GM12865 (cell line): ENCODE data around the gene AGBL2.

Experiments
- DNase-seq: peaks from one replicate; pipeline ENCODE4 v3.0.0; 2010; ENCODE audit warnings: low read depth
- H3K4me3 ChIP-seq: 2 replicates; pipeline ENCODE4 v1.5.1; 2011; ENCODE audit warnings: mild to moderate bottlenecking, low read depth, low read length, control low read depth
- TF ChIP-seq, protein P1 (sequence below): IDR thresholded peaks from 2 replicates; pipeline ENCODE4 v1.5.1; 2011; ENCODE audit warnings: low read length, control low read depth, low read depth, inconsistent platforms; ENCODE audit not compliant: insufficient read depth; ENCODE audit errors: missing control alignments

Gene AGBL2

DNA sequence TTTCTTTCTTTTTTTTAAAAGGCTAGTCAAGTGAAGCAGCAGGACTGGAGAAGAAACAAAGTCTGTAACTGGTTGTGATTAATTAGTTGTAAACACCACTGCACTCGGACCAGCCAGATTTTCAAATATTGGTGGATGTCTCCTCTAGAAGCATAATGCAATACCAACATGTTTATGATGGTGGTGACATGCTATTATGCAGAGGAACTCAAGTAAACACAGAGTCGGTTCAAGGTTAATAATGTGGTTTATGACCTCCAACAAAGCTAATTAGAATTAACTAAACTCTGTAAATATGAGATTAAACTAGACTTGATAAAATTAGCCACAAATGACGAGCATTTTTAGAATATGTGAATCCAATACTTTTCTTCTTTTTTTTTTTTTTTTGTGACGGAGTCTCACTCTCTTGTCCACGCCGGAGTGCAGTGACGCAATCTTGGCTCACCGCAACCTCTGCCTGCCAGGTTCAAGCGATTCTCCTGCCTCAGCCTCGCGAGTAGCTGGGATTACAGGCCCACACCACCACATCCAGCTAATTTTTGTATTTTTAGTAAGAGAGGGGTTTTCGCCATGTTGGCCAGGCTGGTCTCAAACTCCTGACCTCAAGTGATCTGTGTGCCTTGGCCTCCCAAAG is 11.8 kb upstream of the AGBL2 start:
- DNase-seq, result no peak
- TF ChIP-seq, protein P1, sequence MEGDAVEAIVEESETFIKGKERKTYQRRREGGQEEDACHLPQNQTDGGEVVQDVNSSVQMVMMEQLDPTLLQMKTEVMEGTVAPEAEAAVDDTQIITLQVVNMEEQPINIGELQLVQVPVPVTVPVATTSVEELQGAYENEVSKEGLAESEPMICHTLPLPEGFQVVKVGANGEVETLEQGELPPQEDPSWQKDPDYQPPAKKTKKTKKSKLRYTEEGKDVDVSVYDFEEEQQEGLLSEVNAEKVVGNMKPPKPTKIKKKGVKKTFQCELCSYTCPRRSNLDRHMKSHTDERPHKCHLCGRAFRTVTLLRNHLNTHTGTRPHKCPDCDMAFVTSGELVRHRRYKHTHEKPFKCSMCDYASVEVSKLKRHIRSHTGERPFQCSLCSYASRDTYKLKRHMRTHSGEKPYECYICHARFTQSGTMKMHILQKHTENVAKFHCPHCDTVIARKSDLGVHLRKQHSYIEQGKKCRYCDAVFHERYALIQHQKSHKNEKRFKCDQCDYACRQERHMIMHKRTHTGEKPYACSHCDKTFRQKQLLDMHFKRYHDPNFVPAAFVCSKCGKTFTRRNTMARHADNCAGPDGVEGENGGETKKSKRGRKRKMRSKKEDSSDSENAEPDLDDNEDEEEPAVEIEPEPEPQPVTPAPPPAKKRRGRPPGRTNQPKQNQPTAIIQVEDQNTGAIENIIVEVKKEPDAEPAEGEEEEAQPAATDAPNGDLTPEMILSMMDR, result no peak

DNA sequence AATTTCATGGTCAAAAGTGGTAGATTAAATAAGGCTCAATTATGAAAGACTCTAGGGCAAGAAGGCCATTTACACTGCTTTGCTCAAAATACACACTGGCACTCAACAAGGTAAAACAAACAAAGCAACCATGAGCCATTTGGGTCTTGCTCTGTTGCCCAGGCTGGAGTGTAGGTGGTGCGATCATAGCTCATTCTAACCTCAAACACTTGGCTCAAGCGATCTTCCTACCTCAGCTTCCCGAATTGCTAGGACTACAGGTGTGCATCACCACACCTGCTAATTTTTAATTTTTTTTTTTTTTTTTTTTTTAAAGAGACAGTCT is 10.9 kb upstream of the AGBL2 start:
- TF ChIP-seq, protein P1, result no peak
- DNase-seq, result no peak
- no peak overlapping the region for H3K4me3 ChIP-seq

More for the DNA sequence above, 11.8 kb upstream of the AGBL2 start:
- no peak overlapping the region for H3K4me3 ChIP-seq

DNA sequence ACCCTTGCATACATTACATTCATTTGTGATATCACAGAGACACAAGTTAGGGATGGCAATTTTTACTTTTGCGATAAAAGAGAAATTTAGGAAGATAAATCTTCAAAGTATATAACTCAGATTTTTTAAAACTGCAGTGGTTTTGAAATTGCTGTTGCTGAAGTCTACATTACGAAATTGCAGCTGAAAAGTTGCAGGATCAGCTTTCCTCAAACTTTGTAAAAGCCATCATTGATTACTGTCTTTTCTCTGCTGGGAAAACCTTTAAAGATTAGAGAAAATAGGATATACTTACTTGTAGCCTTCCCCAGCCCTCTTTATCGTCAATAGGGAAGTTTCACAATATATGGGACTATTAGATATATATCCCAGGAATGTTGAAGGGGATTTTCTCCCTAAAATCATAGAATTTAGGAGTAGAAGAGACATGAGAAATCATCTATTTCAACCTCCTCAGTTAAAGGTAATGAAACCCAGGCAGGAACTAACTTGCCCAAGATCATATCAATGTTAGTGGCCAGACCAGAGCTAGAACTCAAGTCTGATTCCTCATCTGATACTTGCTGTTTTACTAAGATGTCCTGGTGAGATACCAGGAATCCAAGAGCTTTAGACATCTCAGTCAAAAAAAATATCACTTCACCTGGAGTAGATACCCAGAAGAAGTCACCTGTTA is 10.4 kb upstream of the AGBL2 start:
- TF ChIP-seq, protein P1, result no peak
- no peak for DNase-seq
- H3K4me3 ChIP-seq, result no peak overlapping the region

DNA sequence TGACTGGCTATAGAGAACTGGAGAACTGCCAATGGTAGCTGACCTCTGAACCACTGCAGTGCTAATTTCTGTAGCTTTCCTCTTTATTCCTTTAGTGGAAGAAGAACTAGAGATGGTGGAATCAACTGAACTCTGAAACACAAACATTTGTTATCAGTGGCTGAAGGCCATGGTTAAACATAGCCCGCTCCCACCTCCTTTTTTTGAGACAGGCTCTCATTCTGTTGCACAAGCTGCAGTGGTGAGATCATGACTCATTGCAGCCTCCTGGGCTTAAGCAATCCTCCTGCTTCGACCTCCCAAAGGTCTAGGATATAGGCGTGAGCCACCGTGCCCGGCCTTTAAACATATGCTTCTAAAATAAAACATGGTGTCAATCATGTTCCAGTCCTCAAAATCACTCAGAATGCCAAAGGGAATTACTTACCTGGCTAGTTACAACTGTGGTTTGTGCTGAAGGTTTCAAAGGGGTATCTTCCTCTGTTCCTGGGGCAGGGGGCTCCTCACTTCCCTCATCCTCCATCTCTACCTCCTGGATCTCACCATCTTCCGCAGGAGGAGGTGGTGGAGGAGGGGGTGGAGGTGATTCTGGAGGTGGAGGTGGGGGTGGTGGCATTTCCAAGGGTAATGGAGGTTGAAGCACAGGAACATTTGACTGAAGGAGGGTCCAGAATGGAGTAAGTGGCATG is 9.0 kb upstream of the AGBL2 start:
- DNase-seq, result no peak
- no peak overlapping the region for H3K4me3 ChIP-seq
- TF ChIP-seq, protein P1, result no peak

DNA sequence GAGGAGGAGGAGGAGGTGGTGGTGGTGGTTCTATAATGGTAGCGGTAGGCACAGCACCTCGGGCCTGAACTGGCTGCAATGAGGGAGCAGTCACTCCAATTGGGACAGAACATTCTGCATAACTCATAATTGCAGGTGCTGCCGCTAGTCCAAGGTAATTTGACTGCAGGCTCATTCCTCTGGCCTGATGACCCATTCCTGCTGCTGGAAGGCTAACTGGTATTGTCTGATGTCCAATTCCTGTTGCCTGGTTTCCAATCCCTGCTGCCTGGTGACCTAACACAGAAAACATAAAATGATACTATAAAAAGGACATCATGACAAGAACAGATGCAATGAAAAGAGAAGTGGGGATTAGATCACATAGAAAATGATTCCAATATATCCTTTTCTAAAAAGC is 7.9 kb upstream of the AGBL2 start:
- H3K4me3 ChIP-seq, result no peak overlapping the region
- TF ChIP-seq, protein P1, result no peak
- DNase-seq, result no peak

DNA sequence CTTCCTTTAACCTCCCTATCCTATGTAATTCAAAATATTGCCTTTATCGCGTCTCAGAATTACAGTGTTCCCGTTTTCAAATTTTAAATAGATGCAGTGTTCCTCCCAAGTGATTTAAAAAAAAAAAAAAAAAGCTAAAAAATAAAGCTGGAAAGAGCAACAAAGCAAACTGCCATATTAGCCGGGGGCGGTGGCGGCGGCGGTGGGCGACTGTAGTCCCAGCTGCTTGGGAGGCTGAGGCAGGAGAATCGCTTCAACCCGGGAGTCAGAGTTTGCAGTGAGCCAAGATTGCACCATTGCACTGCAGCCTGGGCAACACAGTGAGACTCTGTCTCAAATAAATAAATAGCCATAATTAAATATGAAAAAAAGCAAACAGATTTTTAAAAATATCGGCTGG is 5.5 kb upstream of the AGBL2 start:
- TF ChIP-seq, protein P1, result no peak
- H3K4me3 ChIP-seq, result no peak overlapping the region
- no peak for DNase-seq
